ENCODE results near the gene GINS2.
A peak's percentile ranks its signal among the peaks of the same experiment; 100 is the strongest.

Gene GINS2

DNA sequence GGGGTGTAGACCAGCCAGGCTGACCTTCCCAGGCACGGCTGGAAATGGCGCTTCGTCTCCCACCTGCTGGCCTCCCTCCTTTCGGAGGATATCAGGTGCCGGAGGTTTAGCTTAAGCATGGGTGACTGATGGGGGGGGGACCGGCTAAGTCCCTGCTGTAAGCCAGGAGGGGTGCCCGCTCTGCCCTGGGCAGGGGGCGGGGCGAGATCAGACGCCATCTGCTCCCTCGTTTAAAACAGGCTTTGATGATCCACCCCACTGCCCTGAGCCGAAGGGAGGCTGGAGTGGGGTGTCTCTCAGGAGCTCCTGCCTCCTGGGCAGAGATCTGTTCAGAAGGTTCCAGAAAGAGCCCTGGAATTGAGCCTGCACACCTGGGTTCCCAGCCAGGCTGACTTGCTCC lies 36.2 kb upstream of the GINS2 start:
- peak overlapping the region; percentile 87 for H3K27ac ChIP-seq
- H3K9me3 ChIP-seq (ENCODE audit: severe bottlenecking): no peaks in the 10 kb centered on the region
- H3K27me3 ChIP-seq (ENCODE audit: insufficient read depth, low read depth, severe bottlenecking): no peaks in the 10 kb centered on the region
- peak; percentile 92 for DNase-seq
- no peak overlapping the region for H3K4me3 ChIP-seq (ENCODE audit: low read depth, low read length)
- TF ChIP-seq, protein P1, sequence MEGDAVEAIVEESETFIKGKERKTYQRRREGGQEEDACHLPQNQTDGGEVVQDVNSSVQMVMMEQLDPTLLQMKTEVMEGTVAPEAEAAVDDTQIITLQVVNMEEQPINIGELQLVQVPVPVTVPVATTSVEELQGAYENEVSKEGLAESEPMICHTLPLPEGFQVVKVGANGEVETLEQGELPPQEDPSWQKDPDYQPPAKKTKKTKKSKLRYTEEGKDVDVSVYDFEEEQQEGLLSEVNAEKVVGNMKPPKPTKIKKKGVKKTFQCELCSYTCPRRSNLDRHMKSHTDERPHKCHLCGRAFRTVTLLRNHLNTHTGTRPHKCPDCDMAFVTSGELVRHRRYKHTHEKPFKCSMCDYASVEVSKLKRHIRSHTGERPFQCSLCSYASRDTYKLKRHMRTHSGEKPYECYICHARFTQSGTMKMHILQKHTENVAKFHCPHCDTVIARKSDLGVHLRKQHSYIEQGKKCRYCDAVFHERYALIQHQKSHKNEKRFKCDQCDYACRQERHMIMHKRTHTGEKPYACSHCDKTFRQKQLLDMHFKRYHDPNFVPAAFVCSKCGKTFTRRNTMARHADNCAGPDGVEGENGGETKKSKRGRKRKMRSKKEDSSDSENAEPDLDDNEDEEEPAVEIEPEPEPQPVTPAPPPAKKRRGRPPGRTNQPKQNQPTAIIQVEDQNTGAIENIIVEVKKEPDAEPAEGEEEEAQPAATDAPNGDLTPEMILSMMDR (IDR thresholded peaks at IDR 0.05; ENCODE audit: low read depth, low read length): no peak
- H3K36me3 ChIP-seq: no peaks in the 10 kb centered on the region

DNA sequence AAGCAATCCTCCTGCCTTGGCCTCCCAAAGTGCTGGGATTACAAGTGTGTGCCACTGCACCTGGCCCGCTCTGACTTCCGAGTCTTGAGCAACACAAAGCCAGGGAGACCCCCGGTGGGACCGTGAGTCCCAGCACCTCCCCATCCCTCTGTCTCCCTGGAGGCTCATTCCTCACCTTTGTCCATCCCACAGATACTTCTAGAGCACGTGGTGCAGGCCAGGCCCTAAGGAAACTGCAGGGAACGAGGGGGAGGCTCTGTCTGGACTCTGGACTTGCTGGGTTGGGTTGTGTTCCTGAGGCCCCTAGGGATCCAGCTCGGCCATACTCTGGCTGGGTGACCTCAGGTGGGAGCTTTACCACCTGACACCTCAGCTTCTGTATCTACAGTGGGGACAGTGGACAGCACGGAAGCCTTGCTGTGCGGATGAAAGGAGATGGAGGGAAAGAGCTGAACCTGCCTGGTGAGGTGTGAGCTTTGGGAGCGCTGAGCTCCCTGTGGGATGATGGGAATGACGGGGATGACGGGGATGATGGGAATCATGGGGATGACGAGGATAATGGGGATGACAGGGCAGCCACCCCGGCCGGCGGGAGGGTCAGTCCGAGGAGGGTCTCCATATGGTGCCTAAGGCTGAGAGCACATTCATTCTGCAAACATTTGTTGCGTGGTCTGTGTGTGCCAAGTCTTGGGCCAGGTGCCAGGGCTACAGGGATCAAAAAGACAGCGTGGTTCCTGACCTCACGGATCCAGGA lies 35.5 kb upstream of the GINS2 start:
- Histone ChIP-seq H3K36me3 (no peaks in the 10 kb centered on the region), H3K27ac (peak overlapping the region; percentile 86), H3K9me3 (ENCODE audit: severe bottlenecking) (no peaks in the 10 kb centered on the region), H3K27me3 (ENCODE audit: insufficient read depth, low read depth, severe bottlenecking) (no peaks in the 10 kb centered on the region), H3K4me3 (ENCODE audit: low read depth, low read length) (no peak overlapping the region)
- TF ChIP-seq, protein P1 (IDR thresholded peaks at IDR 0.05; ENCODE audit: low read depth, low read length): no peak
- peak; percentile 30 for DNase-seq

DNA sequence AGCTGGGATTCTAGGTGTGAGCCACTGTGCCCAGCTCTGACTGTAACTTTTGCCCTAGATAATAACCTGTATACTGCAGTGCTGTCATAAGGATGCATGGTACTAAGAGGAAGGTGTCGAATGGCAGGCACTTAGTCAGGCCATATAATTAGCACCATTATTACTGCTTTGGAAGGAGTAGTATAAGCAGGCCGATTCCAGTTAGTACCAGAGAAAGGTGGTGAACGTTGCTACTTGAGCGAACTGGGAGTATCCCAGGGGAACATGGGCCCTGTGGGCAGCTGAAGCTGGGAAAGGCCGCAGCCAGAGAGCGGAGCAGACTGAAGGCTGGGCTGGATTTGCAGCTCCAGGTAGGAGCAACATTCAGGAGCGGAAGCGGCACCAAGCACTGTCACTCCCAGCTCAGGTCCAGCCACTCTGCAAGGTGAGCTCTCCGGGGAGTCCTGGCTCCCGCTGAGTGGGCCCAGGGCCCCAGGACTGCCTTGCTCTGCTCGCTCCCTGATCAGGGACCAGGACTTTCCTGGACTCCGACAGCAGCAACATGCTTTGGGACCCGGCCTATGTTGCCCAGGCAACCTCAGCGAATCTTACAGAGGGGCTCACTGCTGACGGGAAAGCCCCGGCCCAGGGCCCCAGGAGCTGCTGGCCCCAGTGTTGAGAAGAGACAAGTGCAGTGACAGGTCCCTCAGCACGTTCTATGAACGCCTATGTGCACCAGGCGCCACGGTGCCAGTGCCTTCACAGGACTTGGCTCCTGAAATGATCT lies 33.6 kb upstream of the GINS2 start:
- TF ChIP-seq, protein P1 (IDR thresholded peaks at IDR 0.05; ENCODE audit: low read depth, low read length): no peak
- H3K36me3 ChIP-seq: no peaks in the 10 kb centered on the region

DNA sequence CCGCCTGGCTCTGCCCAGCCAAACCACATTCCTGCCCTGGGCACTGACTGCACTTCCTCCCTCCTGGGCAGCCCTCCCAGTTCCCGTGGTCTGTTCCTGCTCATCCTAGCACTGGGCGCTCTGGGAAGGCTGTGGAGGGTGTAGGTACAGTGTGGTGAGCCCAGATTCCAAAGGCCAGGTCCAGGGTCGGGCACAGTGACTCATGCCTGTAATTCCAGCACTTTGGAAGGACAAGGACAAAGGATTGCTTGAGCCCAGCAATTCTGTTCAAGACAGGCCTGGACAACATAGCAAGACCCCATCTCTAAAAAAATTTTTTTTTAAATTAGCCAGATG lies 31.5 kb upstream of the GINS2 start:
- Histone ChIP-seq H3K27me3 (ENCODE audit: insufficient read depth, low read depth, severe bottlenecking) (no peaks in the 10 kb centered on the region), H3K36me3 (no peaks in the 10 kb centered on the region), H3K9me3 (ENCODE audit: severe bottlenecking) (no peaks in the 10 kb centered on the region), H3K27ac (peak overlapping the region; percentile 82), H3K4me3 (ENCODE audit: low read depth, low read length) (no peak overlapping the region)
- TF ChIP-seq, protein P1 (IDR thresholded peaks at IDR 0.05; ENCODE audit: low read depth, low read length): no peak
- no peak for DNase-seq

More for the DNA sequence above, 33.6 kb upstream of the GINS2 start:
- no peaks in the 10 kb centered on the region for H3K27me3 ChIP-seq (ENCODE audit: insufficient read depth, low read depth, severe bottlenecking)
- H3K9me3 ChIP-seq (ENCODE audit: severe bottlenecking): no peaks in the 10 kb centered on the region
- no peak overlapping the region for H3K4me3 ChIP-seq (ENCODE audit: low read depth, low read length)
- no peak for DNase-seq
- H3K27ac ChIP-seq: peak overlapping the region; percentile 57

DNA sequence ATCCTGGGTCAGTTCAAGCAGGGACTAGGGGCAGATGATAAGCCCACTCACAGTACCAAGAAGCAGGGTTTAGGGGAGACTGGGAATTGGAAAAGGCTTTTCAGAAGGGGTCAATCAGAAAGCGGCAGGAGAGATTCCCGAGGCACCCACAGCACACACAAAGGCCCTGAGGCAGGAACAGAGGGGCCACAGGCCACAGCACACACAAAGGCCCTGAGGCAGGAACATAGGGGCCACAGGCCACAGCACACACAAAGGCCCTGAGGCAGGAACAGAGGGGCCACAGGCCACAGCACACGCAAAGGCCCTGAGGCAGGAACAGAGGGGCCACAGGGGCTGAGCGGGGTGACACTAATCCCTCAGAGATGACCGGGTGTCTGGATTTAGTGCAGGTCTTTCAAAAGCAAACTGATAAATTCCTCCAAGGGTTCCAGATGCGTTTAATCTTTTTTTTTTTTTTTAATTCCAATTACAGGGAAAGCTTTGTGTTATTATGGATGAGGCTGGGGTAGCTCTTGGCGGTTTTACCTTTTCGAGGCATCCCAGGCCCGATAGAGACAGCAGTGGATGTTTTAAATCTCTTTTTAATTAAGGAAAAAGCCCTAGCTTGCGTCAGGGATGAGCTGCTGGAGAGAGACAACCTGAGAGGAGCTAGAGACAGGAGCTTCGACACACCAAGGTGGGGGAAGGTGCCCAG lies 31.0 kb upstream of the GINS2 start:
- H3K36me3 ChIP-seq: no peaks in the 10 kb centered on the region
- DNase-seq: peak; percentile 67
- peak overlapping the region; percentile 82 for H3K27ac ChIP-seq
- H3K4me3 ChIP-seq (ENCODE audit: low read depth, low read length): no peak overlapping the region
- TF ChIP-seq, protein P1 (IDR thresholded peaks at IDR 0.05; ENCODE audit: low read depth, low read length): no peak
- H3K9me3 ChIP-seq (ENCODE audit: severe bottlenecking): no peaks in the 10 kb centered on the region
- H3K27me3 ChIP-seq (ENCODE audit: insufficient read depth, low read depth, severe bottlenecking): no peaks in the 10 kb centered on the region

Data from WERI-Rb-1 (cell line).